Measurements from ENCODE around the gene PTER.

Gene PTER

DNA sequence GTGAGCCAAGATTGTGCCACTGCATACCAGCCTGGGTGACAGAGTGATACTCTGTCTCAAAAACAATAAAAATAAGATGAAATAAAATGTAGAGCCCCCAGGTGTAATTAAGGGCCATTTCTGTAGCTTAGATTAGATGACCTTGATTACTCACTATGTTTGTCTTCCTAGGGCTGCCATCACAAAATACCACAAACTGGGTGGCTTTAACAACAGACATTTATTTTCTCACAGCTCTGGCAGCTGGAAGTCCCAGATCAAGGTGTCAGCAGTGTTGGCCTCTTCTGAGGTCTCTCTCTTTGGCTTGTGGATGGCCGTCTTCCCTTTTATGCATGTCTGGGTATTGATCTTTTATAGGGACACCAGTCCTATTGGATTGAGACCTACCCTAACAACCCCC, 6.1 kb downstream of the PTER start:
- no peak for TF ChIP-seq CTCF (IDR thresholded peaks at IDR 0.05)

- TF ChIP-seq CTCF (IDR thresholded peaks at IDR 0.05): no peak
Observed at GRCh38 chr10:16445770-16446469, 9.1 kb downstream of the PTER start.

- TF ChIP-seq CTCF (IDR thresholded peaks at IDR 0.05): no peak
Observed at GRCh38 chr10:16449454-16449853, 12.6 kb downstream of the PTER start.

DNA sequence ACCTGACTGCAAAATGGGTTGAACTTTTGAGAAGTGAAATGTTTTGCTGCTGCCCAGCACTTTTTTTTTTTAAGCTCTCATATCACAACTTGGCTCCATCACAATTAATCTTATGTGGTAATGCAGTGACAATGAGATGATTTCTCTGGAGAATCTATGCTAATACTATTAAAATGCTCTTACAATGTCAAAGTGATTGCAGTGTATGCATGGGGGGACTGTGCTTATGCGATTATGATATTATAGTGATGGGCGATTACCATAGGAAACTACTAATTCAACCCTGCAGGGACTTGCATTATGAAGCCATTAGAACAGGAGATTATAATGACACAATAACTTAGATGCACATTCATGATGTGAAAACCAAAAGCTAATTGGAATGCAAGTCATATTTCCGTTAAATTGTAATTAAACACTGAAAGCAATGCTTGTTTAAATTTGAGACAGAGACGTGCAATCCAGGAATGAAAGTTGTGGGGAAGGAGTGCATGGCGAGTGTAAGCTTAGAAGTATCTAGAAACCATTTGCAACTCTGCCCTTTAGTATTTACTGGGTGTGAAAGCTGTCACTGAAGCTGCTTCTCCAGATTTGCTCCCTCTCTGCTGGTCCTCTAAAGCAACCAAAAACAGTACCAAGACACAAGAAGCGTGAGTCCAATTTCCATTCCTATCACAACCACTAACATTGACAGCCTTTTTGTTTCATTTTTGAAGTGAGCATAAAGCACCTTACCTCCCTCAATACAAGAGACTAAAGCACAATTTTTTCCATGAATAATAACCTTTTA, 21.6 kb downstream of the PTER start:
- TF ChIP-seq CTCF (IDR thresholded peaks at IDR 0.05): no peak

GRCh38 chr10:16459423-16459939, 22.7 kb downstream of the PTER start:
- no peak for TF ChIP-seq CTCF (IDR thresholded peaks at IDR 0.05)

GRCh38 chr10:16466001-16466400, 29.2 kb downstream of the PTER start:
- TF ChIP-seq CTCF (IDR thresholded peaks at IDR 0.05): no peak

DNA sequence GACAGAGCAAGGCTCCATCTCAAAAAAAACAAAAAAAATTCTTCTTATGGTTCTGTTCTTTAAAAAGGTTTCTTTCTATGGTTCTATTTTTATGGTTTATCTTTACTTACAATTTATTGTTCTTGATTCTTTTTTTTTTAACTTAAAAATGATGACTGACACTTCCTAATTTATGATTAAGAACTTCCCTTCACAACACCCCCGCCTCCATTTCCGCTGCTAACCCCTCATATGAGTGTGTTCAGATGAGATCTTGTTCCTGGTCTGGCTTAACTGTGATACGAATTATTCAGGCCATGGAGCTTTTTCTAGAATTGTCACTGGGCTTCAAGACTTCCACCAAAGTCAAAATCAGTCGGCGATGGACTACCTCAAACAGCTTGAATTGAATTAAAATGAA, 33.9 kb downstream of the PTER start:
- no peak for TF ChIP-seq CTCF (IDR thresholded peaks at IDR 0.05)

Data from LNCAP (cell line).